ENCODE measurements around the gene FFAR3. TPM values are rescaled to one million over a fixed set of nuclear protein-coding genes. Genes with fewer than 3 reads are reported as not detected.

Gene FFAR3
- total and polyA plus RNA-seq, 2 donors (not counting 3 experiments of a cell fraction or from before 2014, with no cell fraction given), result not detected

- no peak overlapping the region for H2AFZ ChIP-seq (ENCODE audit: low read depth, low read length)
- BruUV-seq (replicated peaks), result no TSS peak
- H4K20me1 ChIP-seq (replicated peaks; ENCODE audit: control insufficient read depth, extremely low read depth, insufficient read depth, low read length), result no peaks in the 10 kb centered on the region
- H3K36me3 ChIP-seq (ENCODE audit: control insufficient read depth in 2 of 2, extremely low read depth in 1 of 2, insufficient read depth in 2 of 2, low read length in 2 of 2), result no peaks in the 10 kb centered on the region
- no peak for FAIRE-seq
- H3K9me3 ChIP-seq (replicated peaks; ENCODE audit: control insufficient read depth, insufficient read depth, low read length), result no peaks in the 10 kb centered on the region
- ChIA-PET POLR2A (no interaction called here), CTCF (no interaction called here)
- H3K4me1 ChIP-seq (ENCODE audit: control insufficient read depth, extremely low read depth, insufficient read depth, low read length), result no peaks in the 10 kb centered on the region
- no peaks in the 10 kb centered on the region for H3K27me3 ChIP-seq (ENCODE audit: control insufficient read depth in 2 of 2, insufficient read depth in 2 of 2, low read length in 2 of 2)
- intact Hi-C loops (cut with micrococcal nuclease), result no loop called here
- no peaks in the 10 kb centered on the region for H3K9me1 ChIP-seq (replicated peaks; ENCODE audit: control insufficient read depth, extremely low read depth, insufficient read depth, low read length)
- H3K4me3 ChIP-seq (replicated peaks in 1 of 3; ENCODE audit: insufficient read depth in 1 of 3, low read depth in 1 of 3, low read length in 3 of 3), result no peak overlapping the region
- no peak overlapping the region for H3K4me2 ChIP-seq (ENCODE audit: insufficient read depth, low read length)
- no peak overlapping the region for H3K9ac ChIP-seq (replicated peaks; ENCODE audit: extremely low read depth, insufficient read depth, low read length)
- no peak overlapping the region for H3K27ac ChIP-seq (ENCODE audit: insufficient read depth, low read depth, low read length)
- no peaks in the 10 kb centered on the region for H3K79me2 ChIP-seq (ENCODE audit: control insufficient read depth, insufficient read depth, low read length)
- TF ChIP-seq GATA2 (IDR thresholded peaks at IDR 0.05; ENCODE audit: insufficient read depth, insufficient read length, low read depth, low read length) (no peak), FOS (IDR thresholded peaks at IDR 0.05; ENCODE audit: borderline replicate concordance, insufficient read depth, low read length) (no peak)
- no peak for DNase-seq (ENCODE audit: low read depth, low spot score)
- dilution Hi-C loops (cut with MboI; ENCODE audit: extremely low pct_ligation_motif_present, low sequenced_read_pairs), result no loop called here
Observed at GRCh38 chr19:35403116-35403760, 45.0 kb downstream of the FFAR3 start.

GRCh38 chr19:35404879-35405622 is 46.8 kb downstream of the FFAR3 start:
- BruUV-seq (replicated peaks), result no TSS peak
- Histone ChIP-seq H3K27ac (ENCODE audit: insufficient read depth, low read depth, low read length) (no peak overlapping the region), H3K9me3 (replicated peaks; ENCODE audit: control insufficient read depth, insufficient read depth, low read length) (no peaks in the 10 kb centered on the region), H3K4me1 (ENCODE audit: control insufficient read depth, extremely low read depth, insufficient read depth, low read length) (no peaks in the 10 kb centered on the region), H2AFZ (ENCODE audit: low read depth, low read length) (no peak overlapping the region), H3K4me3 (replicated peaks in 1 of 3; ENCODE audit: insufficient read depth in 1 of 3, low read depth in 1 of 3, low read length in 3 of 3) (no peak overlapping the region), H3K4me2 (ENCODE audit: insufficient read depth, low read length) (no peak overlapping the region), H4K20me1 (replicated peaks; ENCODE audit: control insufficient read depth, extremely low read depth, insufficient read depth, low read length) (no peaks in the 10 kb centered on the region), H3K79me2 (ENCODE audit: control insufficient read depth, insufficient read depth, low read length) (no peaks in the 10 kb centered on the region), H3K9me1 (replicated peaks; ENCODE audit: control insufficient read depth, extremely low read depth, insufficient read depth, low read length) (no peaks in the 10 kb centered on the region), H3K9ac (replicated peaks; ENCODE audit: extremely low read depth, insufficient read depth, low read length) (no peak overlapping the region), H3K27me3 (ENCODE audit: control insufficient read depth in 2 of 2, insufficient read depth in 2 of 2, low read length in 2 of 2) (no peaks in the 10 kb centered on the region), H3K36me3 (ENCODE audit: control insufficient read depth in 2 of 2, extremely low read depth in 1 of 2, insufficient read depth in 2 of 2, low read length in 2 of 2) (no peaks in the 10 kb centered on the region)
- dilution Hi-C loops (cut with MboI; ENCODE audit: extremely low pct_ligation_motif_present, low sequenced_read_pairs) (no loop called here), intact Hi-C loops (cut with micrococcal nuclease) (no loop called here)
- FAIRE-seq, result no peak
- DNase-seq (ENCODE audit: low read depth, low spot score), result no peak
- CTCF ChIA-PET, result no interaction called here
- POLR2A ChIA-PET, result no interaction called here
- TF ChIP-seq GATA2 (IDR thresholded peaks at IDR 0.05; ENCODE audit: insufficient read depth, insufficient read length, low read depth, low read length), result no peak
- TF ChIP-seq FOS (IDR thresholded peaks at IDR 0.05; ENCODE audit: borderline replicate concordance, insufficient read depth, low read length), result no peak
- no peak for TF ChIP-seq EZH2 (IDR thresholded peaks at IDR 0.05; ENCODE audit: borderline replicate concordance, low read depth, low read length, severe bottlenecking)
- TF ChIP-seq JUN (IDR thresholded peaks at IDR 0.05; ENCODE audit: borderline replicate concordance, insufficient read depth, insufficient read length, low read depth), result no peak

Measured in endothelial cell of umbilical vein (primary cell).